Heart left ventricle (tissue), 16 donors: ENCODE data around the gene DIDO1. TPM values are rescaled to one million over a fixed set of nuclear protein-coding genes. Genes with fewer than 3 reads are reported as not detected.

Experiments
- ATAC-seq, 4 donors: fragments of 200-7000 bp; cut with Tn5 transposase; one replicate each; pipeline ENCODE4 v1.9.1; 2020 to 2022; ENCODE audit warnings: moderate library complexity in 4 of 4, mild to moderate bottlenecking in 3 of 4, moderate number of reproducible peaks in 1 of 4
- DNase-seq, 5 donors: peaks; one replicate each; pipeline ENCODE4 v3.0.0-alpha.2; 2020
- H3K27ac ChIP-seq, 12 donors: fragments of 200-600 bp; sonication (generic) in 4 of 12; one replicate each; pipeline versions ENCODE4 v1.5.0 to v1.8.0; 2016 to 2022; ENCODE audit warnings: mild to moderate bottlenecking in 2 of 12
- H3K27me3 ChIP-seq, 9 donors: fragments of 200-600 bp; sonication (generic) in 2 of 9; one replicate each; pipeline versions ENCODE4 v1.5.1 to v1.8.0; 2016 to 2022; ENCODE audit warnings: mild to moderate bottlenecking in 3 of 9
- H3K36me3 ChIP-seq, 9 donors: fragments of 200-600 bp; sonication (generic) in 2 of 9; one replicate each; pipeline versions ENCODE4 v1.5.0 to v1.8.0; 2018 to 2022; ENCODE audit warnings: mild to moderate bottlenecking in 2 of 9
- H3K4me1 ChIP-seq, 12 donors: fragments of 200-600 bp; sonication (generic) in 4 of 12; one replicate each; pipeline versions ENCODE4 v1.5.0 to v1.8.0; 2016 to 2022; ENCODE audit warnings: mild to moderate bottlenecking in 3 of 12
- H3K4me3 ChIP-seq, 12 donors: fragments of 200-600 bp; sonication (generic) in 4 of 12; one replicate each; pipeline versions ENCODE4 v1.5.0 to v1.8.0; 2017 to 2022; ENCODE audit warnings: mild to moderate bottlenecking in 9 of 12, moderate library complexity in 4 of 12
- H3K9me3 ChIP-seq, 12 donors: fragments of 200-600 bp; sonication (generic) in 4 of 12; one replicate each; pipeline versions ENCODE4 v1.5.0 to v1.8.0; 2016 to 2022; ENCODE audit warnings: mild to moderate bottlenecking in 1 of 12
- POLR2A ChIP-seq, 2 donors: fragments of 450-650 bp; IDR thresholded peaks; one replicate each; pipeline ENCODE4 v1.6.1; 2017; ENCODE audit warnings: antibody characterized with exemption in 2 of 2, mild to moderate bottlenecking in 2 of 2, moderate library complexity in 2 of 2
- whole genome bisulfite sequencing, 4 donors: extraction: QIAGEN DNeasy Blood & Tissue Kit in 2 of 4; methylation state at CpG; one replicate each; pipeline versions ENCODE4 v1.1.5 to v1.1.7; 2013 to 2018; 5-methylcytosine and 5-hydroxymethylcytosine counted together
- intact Hi-C, 10 donors: fragments of 100-400 bp; cut with DNase I; formaldehyde crosslinking; loops; one replicate each; pipeline versions ENCODE4 v1.11.1 to v1.14.2; 2022
- polyA plus RNA-seq, 2 donors: library from polyadenylated mRNA; stranded (reverse); fragments of 200-250 nt; gene quantifications; one replicate each; pipeline ENCODE4 v1.2.3, GENCODE V29; 2013
- total RNA-seq, 9 donors: library from RNA; depleted of rRNA in 2 of 9; stranded (reverse); fragments of >200 nt in 2 of 9; fragmentation: NEBNext Ultra II Directional in 3 of 9; extraction: Animal tissue kit (Norgen Biotek cat#: 25700) in 3 of 9; gene quantifications; one replicate each; pipeline versions ENCODE4 v1.1.0 to v1.2.4, GENCODE V29; 2016 to 2023
- TF ChIP-seq, protein P1 (sequence below), 12 donors: fragments of 200-600 bp; sonication (generic) in 4 of 12; IDR thresholded peaks; one replicate each; pipeline versions ENCODE4 v1.5.0 to v1.8.0; 2018 to 2022; ENCODE audit warnings: antibody characterized with exemption in 12 of 12, mild to moderate bottlenecking in 5 of 12
- donor health status: ischemic (EF 13 %, LVEDD 7.1; RV severe dilation, severe dysfunction).
- donor health status: healthy with polysubstance abuse.
- donor health status: DM: no; HTN: yes; CAD: no.
- donor health status: DM: no; HTN: no; CAD: no.
- donor health status: ischemic (EF 25% LVEDD 6.9; RV normal size, moderate dysfunction).
- donor health status: ischemic (EF 25% LVEDD 5.7; RV mildly dilated, moderate dysfunction).
- donor health status: healthy.
- donor health status: DM: yes; HTN: yes; CAD: no.
- donor health status: ischemic (EF 35%, LVEDD 5.7; RV mildly dilated, moderate dysfunction).
- donor health status: nonischemic (EF 11% LVEDD 7.7; RV severe dilation, severe dysfunction).
- donor health status: DM: yes; HTN: yes; CAD: no.
- donor health status: PGD.
- donor health status: ischemic (EF 29% LVEDD 5.4; RV normal size, mild dysfunction).
- donor health status: nonischemic (EF 23%, LVEDD 6.1; RV moderate dilation, normal function).

The DIDO1 gene
- total and polyA plus RNA-seq, 11 donors: 16.5 to 46.2 (median 38.4) TPM

DNA sequence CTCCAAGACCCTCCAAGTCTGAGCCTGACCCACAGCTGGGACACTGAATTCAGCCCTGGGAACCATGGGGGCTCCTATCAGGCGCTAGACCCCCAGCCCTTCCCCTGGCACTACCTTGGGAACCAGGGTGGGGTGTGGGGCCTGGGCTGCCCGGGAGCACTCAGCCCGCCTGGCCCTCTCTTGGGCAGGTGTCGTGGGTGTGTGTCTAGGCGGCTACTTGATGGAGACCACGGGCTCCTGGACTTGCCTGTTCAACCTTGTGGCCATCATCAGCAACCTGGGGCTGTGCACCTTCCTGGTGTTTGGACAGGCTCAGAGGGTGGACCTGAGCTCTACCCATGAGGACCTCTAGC is 40.8 kb upstream of the DIDO1 start:
- no peak for TF ChIP-seq POLR2A (IDR thresholded peaks at IDR 0.05)
- TF ChIP-seq, protein P1, sequence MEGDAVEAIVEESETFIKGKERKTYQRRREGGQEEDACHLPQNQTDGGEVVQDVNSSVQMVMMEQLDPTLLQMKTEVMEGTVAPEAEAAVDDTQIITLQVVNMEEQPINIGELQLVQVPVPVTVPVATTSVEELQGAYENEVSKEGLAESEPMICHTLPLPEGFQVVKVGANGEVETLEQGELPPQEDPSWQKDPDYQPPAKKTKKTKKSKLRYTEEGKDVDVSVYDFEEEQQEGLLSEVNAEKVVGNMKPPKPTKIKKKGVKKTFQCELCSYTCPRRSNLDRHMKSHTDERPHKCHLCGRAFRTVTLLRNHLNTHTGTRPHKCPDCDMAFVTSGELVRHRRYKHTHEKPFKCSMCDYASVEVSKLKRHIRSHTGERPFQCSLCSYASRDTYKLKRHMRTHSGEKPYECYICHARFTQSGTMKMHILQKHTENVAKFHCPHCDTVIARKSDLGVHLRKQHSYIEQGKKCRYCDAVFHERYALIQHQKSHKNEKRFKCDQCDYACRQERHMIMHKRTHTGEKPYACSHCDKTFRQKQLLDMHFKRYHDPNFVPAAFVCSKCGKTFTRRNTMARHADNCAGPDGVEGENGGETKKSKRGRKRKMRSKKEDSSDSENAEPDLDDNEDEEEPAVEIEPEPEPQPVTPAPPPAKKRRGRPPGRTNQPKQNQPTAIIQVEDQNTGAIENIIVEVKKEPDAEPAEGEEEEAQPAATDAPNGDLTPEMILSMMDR (IDR thresholded peaks at IDR 0.05): no peak
- H3K27ac ChIP-seq: no peak overlapping the region
- peaks cover 0 to 15% (median 0%) of the 10 kb centered on the region in 9 donors for H3K27me3 ChIP-seq
- DNase-seq: no peak
- H3K9me3 ChIP-seq: no peaks in the 10 kb centered on the region
- H3K4me1 ChIP-seq: peaks cover 0 to 3% (median 0%) of the 10 kb centered on the region in 12 donors
- WGBS, 4 donors: 91 to 94% (median 92%) methylated on average over 5 to 6 of the region's 6 CpGs
- H3K4me3 ChIP-seq: no peak overlapping the region
- intact Hi-C loops: no loop called here
- ATAC-seq: no peak
- H3K36me3 ChIP-seq: no peaks in the 10 kb centered on the region

DNA sequence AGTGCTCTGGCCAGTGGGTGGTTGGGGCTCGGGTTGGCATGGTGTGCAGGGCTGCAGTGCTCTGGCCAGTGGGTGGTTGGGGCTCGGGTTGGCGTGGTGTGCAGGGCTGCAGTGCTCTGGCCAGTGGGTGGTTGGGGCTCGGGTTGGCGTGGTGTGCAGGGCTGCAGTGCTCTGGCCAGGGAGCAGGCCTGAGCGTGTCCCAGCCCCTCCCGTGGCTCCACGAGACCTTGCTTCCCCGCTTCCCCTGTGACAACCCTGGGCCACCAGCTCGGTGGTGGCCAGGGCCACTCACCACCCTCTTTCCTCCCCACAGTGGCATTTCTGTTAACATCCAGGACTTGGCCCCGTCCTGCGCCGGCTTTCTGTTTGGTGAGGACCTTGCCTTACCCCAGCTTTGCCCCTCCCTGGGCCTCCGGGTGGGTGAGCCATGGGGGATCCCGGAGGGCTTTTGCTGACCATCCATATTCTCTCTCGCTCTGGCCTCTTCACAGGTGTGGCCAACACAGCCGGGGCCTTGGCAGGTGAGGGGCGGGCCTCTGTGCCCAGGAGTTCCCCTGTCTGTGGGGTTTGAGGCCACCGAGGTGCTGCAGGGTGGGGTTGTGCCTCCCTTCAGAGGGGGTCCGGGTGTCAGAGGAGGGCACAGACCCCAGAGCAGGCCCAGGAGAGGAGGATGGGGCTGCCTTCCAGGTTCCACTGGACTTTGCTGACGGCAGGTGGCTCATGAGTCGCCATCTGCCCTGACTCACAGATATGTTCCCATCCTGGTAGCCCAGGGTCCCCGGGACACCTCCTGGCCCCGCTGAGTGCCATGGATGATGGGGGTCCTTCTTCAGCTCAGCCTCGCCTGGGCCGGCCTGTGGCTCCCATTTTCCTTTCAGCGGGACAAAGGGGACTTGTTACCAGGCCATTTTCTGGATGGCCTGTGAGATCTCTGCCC is 40.2 kb upstream of the DIDO1 start:
- no peak overlapping the region for H3K4me3 ChIP-seq
- no peaks in the 10 kb centered on the region for H3K9me3 ChIP-seq
- no peaks in the 10 kb centered on the region for H3K36me3 ChIP-seq
- peaks cover 0 to 3% (median 0%) of the 10 kb centered on the region in 12 donors for H3K4me1 ChIP-seq
- H3K27ac ChIP-seq: no peak overlapping the region
- intact Hi-C loops: no loop called here
- no peak for DNase-seq
- ATAC-seq: no peak
- WGBS, 4 donors: 93 to 96% (median 94%) methylated on average over 18 to 26 of the region's 27 CpGs
- peaks cover 0 to 15% (median 0%) of the 10 kb centered on the region in 9 donors for H3K27me3 ChIP-seq
- TF ChIP-seq POLR2A (IDR thresholded peaks at IDR 0.05): no peak
- TF ChIP-seq, protein P1 (IDR thresholded peaks at IDR 0.05): no peak

DNA sequence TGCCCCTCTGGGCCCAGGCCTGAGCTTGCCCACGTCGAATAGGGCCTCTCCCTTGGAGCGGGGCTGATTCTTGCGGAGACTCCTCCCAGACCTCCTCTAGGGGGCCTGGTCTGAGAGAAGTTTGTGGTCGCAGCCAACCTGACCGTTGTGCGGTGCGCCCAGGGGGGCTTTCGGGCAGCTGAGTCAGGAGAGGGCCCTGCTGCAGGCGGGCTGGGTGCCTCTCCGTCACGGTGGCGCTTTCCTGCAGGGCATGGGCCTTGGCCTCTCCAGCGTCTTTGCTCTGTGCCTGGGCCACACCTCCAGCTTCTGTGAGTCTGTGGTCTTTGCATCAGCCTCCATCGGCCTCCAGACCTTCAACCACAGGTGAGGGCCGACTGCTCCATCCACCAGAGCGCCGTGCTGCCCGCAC is 39.1 kb upstream of the DIDO1 start:
- no peak overlapping the region for H3K27ac ChIP-seq
- intact Hi-C loops: no loop called here
- peaks cover 0 to 3% (median 0%) of the 10 kb centered on the region in 9 donors for H3K36me3 ChIP-seq
- H3K27me3 ChIP-seq: peaks cover 0 to 7% (median 0%) of the 10 kb centered on the region in 9 donors
- 84 to 94% (median 86%) methylated on average over 5 to 19 of the region's 19 CpGs for WGBS, 4 donors
- no peak for ATAC-seq
- H3K4me3 ChIP-seq: no peak overlapping the region
- TF ChIP-seq POLR2A (IDR thresholded peaks at IDR 0.05): no peak
- TF ChIP-seq, protein P1 (IDR thresholded peaks at IDR 0.05): no peak
- H3K4me1 ChIP-seq: peaks cover 0 to 3% (median 0%) of the 10 kb centered on the region in 12 donors
- H3K9me3 ChIP-seq: no peaks in the 10 kb centered on the region
- DNase-seq: peak in 1 of 5 donors; percentile 37

DNA sequence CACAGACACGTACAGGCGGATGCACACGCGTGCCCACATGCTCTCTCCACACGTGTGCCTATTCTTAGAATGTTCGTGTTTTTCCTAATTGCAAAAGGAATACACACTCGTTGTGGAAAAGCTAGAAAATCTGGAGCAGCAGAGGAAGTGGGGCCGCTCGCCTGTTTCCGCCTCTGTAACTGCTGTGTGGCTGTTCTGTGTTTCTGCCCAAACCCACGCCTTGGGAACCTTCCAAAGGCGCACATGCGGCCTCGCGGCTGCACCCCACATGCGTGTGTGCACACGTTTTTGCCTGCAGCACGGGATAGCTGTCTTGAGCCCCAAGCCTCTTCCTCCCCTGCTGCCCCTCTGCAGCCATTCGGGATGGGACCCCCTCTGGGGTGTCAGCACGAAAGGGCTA is 38.4 kb upstream of the DIDO1 start:
- Histone ChIP-seq H3K27me3 (peaks cover 0 to 7% (median 0%) of the 10 kb centered on the region in 9 donors), H3K4me1 (peaks cover 0 to 3% (median 0%) of the 10 kb centered on the region in 12 donors), H3K9me3 (no peaks in the 10 kb centered on the region), H3K4me3 (no peak overlapping the region), H3K27ac (no peak overlapping the region), H3K36me3 (peaks cover 0 to 6% (median 0%) of the 10 kb centered on the region in 9 donors)
- intact Hi-C loops: no loop called here
- no peak for ATAC-seq
- no peak for DNase-seq
- WGBS, 4 donors: 79 to 84% (median 82%) methylated on average over 20 of the region's 20 CpGs
- TF ChIP-seq POLR2A (IDR thresholded peaks at IDR 0.05): no peak
